GM20431 (cell line): ENCODE results near the gene PNPO.

Experiments used
- in situ Hi-C: fragments of 300-500 bp; cut with MseI, MboI; formaldehyde crosslinking; loops from one replicate; pipeline ENCODE4 v1.15.0; 2020; ENCODE audit warnings: low sequenced_read_pairs; ENCODE audit not compliant: unreplicated experiment

The PNPO gene

GRCh38 chr17:47946516-47946915 is 5.1 kb downstream of the PNPO start:
- in situ Hi-C loops = no loop called here

- in situ Hi-C loops = no loop called here
Observed at GRCh38 chr17:47946929-47947397, 5.6 kb downstream of the PNPO start.

GRCh38 chr17:47948706-47949196 is 7.4 kb downstream of the PNPO start:
- in situ Hi-C loops = no loop called here

- in situ Hi-C loops = no loop called here
Observed at GRCh38 chr17:47949197-47949759, 7.9 kb downstream of the PNPO start.

GRCh38 chr17:47949946-47950345 is 8.6 kb downstream of the PNPO start:
- in situ Hi-C loops = loop anchor here (10.0 kb wide), 1 partner anchor 65 kb away; no protein-coding TSS in a partner anchor

DNA sequence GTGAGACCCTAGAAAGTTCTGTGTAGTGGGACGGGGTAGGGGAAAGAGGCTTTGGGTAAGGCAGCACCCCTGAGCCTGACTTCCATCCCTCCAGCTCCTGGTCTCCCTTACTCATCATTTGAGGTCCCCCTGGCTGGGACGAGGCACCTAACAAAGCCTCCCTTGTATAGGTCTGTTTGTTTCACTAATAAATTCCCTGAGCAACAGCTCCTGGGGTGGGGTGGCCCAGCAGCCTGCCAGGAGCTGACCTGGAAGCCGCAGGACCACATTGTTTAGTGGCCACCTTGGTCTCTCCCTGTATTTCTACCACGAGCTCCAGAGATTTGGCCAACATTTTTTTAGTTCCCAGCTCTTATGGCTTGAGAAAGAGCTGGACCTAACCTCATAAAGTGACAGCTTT is 9.1 kb downstream of the PNPO start:
- in situ Hi-C loops = loop anchor here (10.0 kb wide), 1 partner anchor 64 kb away; no protein-coding TSS in a partner anchor

DNA sequence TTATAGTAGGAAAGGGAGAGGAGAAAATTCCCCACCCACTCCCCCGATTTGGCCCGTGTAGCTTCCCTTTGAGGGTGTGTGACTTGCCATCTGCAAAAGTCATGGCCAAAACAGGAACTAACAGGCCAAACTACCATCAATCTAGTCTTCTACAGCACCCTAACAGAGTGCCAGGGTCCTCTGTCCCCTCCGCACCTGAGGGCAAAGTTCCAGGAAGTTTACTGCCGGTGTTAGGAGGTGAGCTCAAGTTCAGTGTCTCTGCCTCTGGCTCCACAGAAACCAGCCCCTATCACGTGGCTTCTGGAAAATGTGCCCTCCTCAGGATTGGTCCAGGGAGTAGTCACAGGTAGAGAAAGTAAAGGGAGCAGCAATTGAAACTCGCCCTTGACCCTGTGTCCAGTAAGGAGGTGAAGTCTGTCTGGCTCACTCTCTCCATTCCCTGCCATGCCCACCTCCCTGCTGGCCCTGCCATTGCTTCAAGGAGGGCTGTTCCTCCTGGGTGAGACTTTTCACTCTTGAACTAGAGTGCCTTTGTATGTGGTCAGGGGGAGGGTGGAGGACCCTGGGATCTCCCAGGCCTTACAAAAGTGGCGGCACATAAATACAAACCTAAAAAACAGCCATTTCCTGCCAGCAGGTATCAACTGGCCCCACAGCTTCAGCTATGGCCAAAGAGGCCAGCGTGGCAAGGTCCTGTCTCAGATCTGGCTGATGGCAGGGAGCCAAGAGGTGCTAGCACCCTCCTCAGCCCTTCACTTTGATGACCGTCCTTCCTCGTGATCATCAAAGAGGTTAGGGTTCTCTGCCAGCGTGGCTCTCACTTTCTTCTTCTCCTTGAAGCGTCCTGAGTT is 11.0 kb downstream of the PNPO start:
- in situ Hi-C loops = loop anchor here (10.0 kb wide), 1 partner anchor 62 kb away; no protein-coding TSS in a partner anchor

DNA sequence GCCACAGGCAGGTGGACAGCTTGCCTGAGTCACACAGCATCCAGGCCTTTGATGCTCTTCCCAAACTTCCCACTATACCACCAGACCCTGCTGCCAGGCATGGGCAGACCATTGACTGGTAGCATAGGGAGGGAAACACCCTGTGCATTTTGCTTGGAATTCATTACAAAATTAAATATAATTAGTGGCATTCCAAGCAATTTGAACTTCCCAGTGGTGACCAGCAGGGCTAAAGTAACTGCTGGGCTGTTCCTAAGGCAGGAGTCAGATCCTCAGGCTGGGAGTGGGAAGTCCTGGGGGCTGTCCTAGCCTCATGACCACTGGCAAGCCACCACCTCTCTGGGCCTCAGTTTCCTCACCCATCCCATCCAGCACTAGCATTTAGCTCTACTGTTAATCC is 12.5 kb downstream of the PNPO start:
- in situ Hi-C loops = loop anchor here (10.0 kb wide), 1 partner anchor 61 kb away; no protein-coding TSS in a partner anchor

DNA sequence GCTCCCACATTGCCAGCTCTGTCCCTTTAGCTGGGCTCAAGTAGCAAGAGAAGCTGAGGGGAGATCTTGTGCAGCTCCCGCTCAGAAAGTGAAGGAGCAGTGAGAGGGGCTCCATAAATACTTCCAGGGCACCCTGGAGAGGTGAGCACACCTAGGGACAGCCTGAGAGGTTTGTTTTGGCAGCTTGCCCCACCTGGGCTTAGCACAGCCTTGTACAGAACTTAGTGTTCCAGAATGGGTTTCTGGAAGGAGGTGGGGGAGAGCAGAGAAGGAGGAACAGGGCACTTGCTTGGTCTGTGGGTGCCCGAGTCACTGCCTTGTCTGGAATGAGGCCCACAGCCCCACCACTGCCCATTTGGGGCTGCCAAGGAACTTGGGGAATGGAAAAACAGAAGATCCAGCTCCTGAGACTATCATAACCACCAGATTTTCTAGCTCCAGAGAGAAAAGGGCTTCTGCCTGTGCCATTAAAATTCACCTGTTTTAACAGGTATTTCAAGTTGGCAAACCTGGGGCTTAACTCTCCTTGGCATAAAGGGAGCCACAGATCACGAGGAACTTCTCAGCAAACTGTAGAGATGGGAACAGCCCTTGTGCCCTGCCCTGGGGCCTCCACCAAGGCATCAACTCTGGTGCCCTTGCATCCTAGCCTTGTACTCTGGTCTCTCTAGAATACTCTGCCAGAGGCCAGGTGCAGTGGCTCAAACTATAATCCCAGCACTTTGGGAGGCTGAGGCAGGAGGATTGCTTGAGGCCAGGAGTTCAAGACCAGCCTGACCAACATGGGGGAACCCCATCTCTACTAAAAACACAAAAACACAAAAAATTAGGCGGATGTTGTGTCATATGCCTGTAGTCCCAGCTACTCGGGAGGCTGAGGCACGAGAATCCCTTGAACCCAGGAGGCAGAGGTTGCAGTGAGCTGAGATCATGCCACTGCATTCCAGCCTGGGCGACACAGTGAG is 14.4 kb downstream of the PNPO start:
- in situ Hi-C loops = loop anchor here (10.0 kb wide), 1 partner anchor 59 kb away; no protein-coding TSS in a partner anchor

DNA sequence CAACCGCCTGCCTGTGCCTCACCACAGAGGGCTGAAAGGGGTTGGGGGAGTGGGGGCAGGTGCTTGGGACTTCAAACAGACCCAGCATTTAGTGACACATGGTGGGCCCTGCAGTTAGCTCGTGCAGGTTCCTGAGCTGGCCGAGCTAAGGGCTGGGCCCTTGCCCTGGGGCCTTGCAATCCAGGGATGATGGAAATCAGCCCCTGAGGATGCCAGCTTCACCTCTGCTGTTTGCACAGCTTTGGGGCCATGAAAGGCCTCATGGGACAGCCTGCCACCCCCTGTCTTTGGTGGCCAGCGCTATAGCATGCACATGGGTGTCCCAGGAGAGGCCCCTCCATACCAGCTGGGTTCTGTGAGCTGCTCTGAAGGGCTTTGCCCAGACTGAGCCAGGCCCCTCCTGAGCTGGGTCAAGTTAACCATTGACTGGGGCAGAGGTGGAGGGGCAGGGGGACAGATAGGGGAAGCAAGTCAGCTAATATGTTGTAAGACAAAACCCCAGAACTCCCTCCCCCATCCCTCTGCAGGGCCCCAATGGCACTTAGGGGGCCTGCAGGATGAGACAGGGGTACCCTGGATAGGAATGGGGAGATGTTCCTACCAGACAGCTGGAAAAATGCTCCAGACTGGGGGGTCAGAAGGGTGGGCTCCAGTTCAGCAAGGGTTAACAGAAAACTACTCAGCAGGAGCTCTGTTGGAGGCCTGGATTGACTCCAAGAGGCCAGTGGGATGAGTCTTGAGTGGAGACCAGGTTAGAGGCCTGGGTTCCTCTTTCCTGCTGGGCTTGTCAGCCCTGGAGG is 15.6 kb downstream of the PNPO start:
- in situ Hi-C loops = loop anchor here (10.0 kb wide), 1 partner anchor 58 kb away; no protein-coding TSS in a partner anchor

DNA sequence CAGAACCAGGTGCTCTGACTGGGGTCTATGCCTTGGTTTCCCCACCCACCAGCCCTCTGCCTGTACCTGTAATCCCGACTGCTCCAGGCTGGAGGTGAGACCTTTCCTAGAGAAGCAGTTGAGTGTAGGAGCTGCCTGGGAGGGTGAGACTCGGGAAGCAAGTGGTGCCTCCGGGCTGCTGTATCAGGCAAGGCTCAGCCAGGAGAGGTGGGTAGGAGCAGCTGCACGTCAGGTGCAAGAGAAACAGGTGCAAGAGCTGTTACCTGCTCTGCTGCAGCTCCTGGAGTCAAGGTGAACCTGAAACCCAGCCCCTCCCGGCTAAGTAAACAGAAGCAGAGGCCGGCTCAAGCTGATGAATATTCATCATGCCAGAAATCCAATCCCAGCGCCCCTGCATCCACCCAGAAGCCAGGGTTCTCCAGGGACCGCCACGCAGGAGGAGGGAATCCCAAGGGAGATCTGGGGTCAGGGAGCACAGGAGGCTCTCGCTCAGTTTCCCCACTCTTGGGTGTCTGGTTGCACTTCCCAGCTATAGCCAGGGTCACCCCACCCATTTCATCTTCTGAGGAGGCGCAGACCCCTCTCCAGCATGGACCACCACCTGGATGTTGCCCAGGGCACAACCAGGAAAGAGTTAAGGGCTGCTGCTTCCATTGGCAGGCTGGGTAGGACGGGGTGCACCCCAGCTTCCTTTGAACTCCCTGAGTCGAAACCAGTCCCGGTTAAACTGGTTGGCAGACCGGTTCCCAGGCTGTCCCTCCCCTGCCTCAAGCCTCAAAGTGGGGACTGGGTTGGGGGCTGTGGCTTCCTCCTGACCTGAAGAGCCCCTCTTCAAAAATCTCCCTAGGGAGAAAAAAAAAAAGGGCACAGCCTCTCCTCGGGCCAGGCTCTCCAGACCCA is 16.5 kb downstream of the PNPO start, which contains the start of gene PRR15L:
Gene PRR15L (minus strand): TSS at position 293 of the 900 bp plus-strand sequence. CDS start 4,649 bp downstream, outside the sequence.
- in situ Hi-C loops = loop anchor here (10.0 kb wide), 1 partner anchor 57 kb away; no protein-coding TSS in a partner anchor

GRCh38 chr17:47959825-47960655 is 18.7 kb downstream of the PNPO start:
- in situ Hi-C loops = loop anchor here (10.0 kb wide), 1 partner anchor 55 kb away; no protein-coding TSS in a partner anchor

DNA sequence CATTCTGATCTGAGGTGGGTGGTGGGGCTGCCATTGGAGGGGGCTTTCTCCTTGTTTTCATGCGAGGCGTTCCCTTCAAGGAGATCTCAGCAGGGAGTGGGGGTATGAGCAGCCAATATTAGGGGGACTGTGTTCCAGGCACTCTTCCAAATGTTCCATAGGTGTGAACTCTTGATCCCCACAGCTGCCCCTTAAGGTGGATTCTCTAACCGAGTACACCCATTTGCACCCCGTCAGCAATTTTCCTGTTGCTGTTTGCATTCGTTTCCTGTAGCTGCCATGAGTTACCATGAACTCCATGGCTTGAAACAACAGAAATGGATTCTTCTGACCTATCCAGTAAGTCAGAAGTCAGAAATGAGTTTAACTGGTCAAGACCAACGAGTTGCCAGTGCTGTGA is 20.0 kb downstream of the PNPO start:
- in situ Hi-C loops = no loop called here

DNA sequence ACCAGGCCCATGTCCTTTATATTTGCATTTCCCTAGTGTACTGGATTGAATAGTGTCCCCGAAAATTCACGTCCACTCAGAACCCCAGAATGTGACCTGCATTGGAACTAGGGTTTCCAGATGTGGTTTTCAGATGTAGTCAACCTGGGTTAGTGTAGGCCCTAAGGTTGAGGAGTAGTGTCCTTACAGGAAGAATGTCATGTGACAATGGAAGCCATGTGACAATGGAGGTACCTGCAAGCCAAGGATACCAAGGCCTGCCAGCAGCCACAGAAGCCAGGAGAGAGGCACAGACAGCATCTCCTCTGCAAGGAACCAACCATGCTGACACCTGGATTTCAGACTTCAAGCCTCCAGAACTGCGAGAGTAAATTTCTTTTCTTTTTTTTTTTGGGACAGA is 21.5 kb downstream of the PNPO start:
- in situ Hi-C loops = no loop called here

- in situ Hi-C loops = no loop called here
Observed at GRCh38 chr17:47964856-47965255, 23.5 kb downstream of the PNPO start.

DNA sequence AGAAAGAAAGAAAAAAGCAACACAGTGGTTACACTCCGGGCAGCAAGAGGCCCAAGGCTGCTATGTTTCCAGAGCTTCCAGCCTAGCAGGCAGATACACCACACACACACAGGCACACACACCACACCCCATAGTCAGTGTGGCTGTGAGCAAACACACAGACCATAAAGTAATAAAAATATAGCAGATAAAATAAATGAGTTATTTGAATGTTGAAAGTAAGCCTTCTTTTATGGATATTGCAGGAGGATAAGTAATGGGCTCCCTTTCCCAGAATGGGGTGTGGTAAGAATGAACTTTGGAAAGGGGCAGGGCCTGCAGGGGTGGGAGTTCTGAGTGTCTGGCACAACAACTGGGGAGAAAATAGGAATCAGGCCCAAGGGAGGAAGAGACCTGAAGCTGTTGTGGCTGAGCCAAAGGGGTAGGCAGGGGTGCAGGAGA is 24.7 kb downstream of the PNPO start:
- in situ Hi-C loops = no loop called here
